Inflammatory macrophage treated with lipopolysaccharide for 1 hour (primary cell): ENCODE measurements around the gene CANT1.

Source experiments
- DNase-seq, 2 donors: peaks; one replicate each; pipeline ENCODE4 v3.0.0-alpha.2; 2020 to 2022

Gene CANT1

GRCh38 chr17:78993981-78994671 is 15.4 kb downstream of the CANT1 start:
- DNase-seq, result no peak

- DNase-seq, result peak; percentile 19 to 74
Measured at GRCh38 chr17:78993241-78993956, 16.2 kb downstream of the CANT1 start.

GRCh38 chr17:78992542-78993212 is 16.9 kb downstream of the CANT1 start:
- no peak for DNase-seq

- no peak for DNase-seq
Measured at GRCh38 chr17:78991906-78992532, 17.5 kb downstream of the CANT1 start.

- no peak for DNase-seq
Measured at GRCh38 chr17:78991017-78991738, 18.4 kb downstream of the CANT1 start.

GRCh38 chr17:78990349-78991016 is 19.1 kb downstream of the CANT1 start:
- DNase-seq, result no peak

- DNase-seq, result no peak
Measured at GRCh38 chr17:78988152-78988551, 21.4 kb downstream of the CANT1 start.

- DNase-seq, result peak; percentile 76
Measured at GRCh38 chr17:78986649-78987328, 22.8 kb downstream of the CANT1 start.

GRCh38 chr17:78986048-78986648 is 23.4 kb downstream of the CANT1 start:
- peak; percentile 82 to 85 for DNase-seq

- no peak for DNase-seq
Measured at GRCh38 chr17:78985395-78985794, 24.2 kb downstream of the CANT1 start.

GRCh38 chr17:78981010-78981888 is 28.3 kb downstream of the CANT1 start:
- no peak for DNase-seq

- DNase-seq, result no peak
Measured at GRCh38 chr17:78980624-78980972, 29.0 kb downstream of the CANT1 start.

- no peak for DNase-seq
Measured at GRCh38 chr17:78979780-78980623, 29.6 kb downstream of the CANT1 start, which contains the start of gene LGALS3BP. TSS of gene LGALS3BP (minus strand) at chr17:78979923. CDS start at chr17:78977191, 2,732 bp downstream.

- no peak for DNase-seq
Measured at GRCh38 chr17:78977997-78978973, 31.3 kb downstream of the CANT1 start.

GRCh38 chr17:78977681-78977943 is 32.0 kb downstream of the CANT1 start:
- no peak for DNase-seq

- no peak for DNase-seq
Measured at GRCh38 chr17:78976907-78977680, 32.5 kb downstream of the CANT1 start.
